Stimulated activated CD4-positive, alpha-beta T cell treated with anti-CD3 and anti-CD28 coated beads, Interleukin-15, amount 100 ng/mL, for 1 hour (primary cell): Measurements from ENCODE around the gene EFNB3.

ENCODE experiments used
- DNase-seq, 2 donors: peaks; one replicate each; pipeline ENCODE4 v3.0.0-alpha.2; 2020; ENCODE audit warnings: low read depth in 1 of 2, low spot score in 1 of 2

The EFNB3 gene

DNA sequence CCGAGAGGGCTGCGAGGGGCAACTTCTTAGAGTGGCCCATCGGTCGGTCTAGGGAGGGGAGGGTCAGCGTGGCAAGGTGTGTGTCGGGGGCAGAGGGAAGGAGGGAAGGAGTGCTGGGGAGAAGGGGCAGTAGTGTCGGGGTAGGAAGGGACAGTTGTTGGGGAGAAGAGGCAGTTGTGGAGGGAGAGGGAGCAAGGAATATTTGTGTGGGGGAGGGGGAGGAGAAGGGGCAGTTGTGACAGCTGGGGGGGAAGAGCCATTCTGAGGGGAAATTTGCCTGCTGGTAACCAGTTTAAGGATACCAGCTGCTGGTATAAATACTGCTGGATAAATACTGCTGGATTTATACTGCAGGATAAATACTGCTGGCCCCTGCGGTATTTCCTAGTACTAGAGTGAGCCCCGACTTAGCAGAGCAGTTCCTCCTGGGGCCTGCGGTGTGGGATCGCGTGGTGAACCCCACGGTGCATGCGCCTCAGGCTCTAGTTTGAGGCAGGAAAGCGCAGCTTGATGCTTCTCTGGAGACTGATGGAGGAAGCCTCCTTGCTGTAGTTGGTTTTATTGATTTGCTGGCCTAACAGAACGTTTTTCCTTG, 12.9 kb downstream of the EFNB3 start:
- no peak for DNase-seq

DNA sequence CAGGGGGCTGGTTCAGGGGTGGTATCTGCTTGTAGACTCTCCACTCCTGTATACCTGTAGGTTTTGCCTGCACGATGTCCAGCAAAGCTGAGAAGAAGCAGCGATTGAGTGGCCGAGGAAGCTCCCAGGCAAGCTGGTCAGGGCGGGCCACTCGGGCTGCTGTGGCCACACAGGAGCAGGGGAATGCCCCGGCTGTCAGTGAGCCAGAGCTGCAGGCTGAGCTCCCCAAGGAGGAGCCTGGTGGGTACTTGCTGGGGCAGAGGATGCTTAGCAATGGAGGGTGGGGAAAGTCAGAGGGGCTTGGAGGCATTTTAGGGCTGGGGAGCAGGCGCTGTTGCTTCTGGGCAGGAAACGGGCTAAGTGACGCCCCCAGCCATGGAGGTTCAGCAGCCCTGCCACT, 14.7 kb downstream of the EFNB3 start:
- DNase-seq: no peak

DNA sequence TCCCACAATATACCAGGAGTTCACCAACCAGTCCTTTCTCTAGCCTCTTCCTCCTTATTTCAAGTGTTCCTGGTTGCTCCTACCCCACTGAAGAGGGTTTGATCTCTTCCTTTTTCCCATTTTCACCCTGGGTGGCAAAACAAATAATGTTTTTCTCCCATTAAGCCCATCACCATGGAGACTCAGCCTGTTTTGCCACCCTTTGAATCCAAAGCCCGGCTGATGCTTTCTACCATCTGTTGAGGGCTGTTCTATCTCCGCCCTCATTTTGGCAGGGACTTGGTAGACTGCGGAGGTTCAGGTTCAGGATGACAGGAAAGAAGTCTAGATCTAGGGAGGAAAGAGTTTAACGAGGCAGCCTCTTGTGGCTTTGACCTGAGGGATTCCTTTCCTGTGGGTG, 15.1 kb downstream of the EFNB3 start:
- no peak for DNase-seq

DNA sequence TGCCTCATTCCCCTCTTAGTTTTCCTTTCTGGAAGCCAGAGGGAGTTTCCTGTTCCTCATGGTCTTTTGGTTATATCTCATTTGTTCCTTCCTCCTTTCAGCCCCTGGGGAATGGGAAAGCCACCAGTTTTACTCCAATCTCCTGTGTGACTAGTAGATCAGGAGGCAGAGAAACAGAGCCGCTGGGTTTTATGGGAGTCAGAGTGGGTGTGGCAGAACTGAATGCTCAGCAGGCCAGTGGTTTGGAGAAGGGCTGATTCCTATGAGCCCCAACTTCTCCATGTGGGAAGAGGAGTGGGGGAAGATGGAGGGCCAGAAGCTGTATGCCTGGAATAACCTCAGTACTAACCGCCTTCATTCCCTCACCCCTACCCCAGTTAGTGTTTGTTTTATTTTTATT, 16.6 kb downstream of the EFNB3 start:
- no peak for DNase-seq

DNA sequence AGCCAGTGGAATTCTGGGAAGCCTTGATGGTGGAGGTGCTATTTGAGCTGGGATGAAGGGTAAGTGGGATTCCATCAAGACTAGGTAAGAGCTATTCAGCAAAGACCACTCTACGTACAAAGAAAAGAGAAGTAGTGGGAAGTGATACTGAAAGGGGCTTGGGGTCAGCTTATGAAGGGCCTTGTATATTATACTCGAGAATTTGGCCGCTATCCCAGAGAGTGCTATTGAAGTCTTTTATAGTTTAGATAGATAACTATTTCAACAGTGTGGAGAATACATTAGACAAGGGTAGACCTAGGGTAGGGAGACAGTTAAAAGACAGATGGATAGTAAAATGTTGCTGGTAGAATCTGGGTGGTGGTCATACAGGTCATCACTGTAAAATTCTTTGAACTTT, 22.9 kb downstream of the EFNB3 start:
- DNase-seq: no peak

DNA sequence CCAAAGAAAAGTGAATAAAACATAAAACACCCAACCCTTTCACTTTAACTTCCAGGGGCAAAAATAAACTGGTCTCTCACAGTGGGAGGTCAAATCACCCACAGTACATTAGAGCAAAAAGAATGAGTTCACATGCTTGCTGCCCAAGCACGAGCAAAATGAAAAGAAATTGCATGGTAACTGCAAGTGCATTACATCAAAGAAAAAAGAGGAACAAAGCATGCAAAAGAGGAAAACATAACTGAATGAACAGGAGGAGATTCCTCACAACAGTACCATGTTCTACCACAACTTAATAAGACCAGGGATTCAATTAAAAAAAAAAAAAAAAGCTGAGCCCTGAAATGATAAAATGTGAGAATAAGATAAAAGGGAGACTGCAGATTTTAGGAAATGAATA, 24.8 kb downstream of the EFNB3 start:
- no peak for DNase-seq

DNA sequence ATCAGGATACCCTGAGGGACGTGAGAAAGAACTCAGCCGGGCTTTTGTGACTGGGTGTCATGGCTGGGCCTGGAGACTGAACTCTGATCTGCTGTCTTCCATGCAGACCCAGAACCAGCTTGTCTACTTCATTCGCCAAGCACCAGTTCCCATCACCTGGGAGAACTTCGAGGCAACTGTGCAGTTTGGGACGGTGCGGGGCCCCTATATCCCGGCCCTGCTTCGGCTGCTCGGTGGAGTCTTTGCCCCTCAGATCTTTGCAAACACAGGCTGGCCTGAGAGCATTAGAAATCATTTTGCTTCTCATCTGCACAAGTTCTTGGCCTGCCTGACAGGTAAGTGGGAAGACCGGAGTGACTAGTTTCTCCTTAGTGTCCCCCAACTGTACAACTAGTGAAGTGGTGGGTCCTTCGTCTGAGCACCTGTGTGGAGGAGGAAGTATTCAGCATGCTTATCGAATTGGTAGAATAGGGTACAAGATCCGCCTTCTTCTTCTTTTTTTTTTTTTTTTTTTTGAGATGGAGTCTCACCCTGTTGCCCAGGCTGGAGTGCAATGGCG, 28.1 kb downstream of the EFNB3 start:
- no peak for DNase-seq

DNA sequence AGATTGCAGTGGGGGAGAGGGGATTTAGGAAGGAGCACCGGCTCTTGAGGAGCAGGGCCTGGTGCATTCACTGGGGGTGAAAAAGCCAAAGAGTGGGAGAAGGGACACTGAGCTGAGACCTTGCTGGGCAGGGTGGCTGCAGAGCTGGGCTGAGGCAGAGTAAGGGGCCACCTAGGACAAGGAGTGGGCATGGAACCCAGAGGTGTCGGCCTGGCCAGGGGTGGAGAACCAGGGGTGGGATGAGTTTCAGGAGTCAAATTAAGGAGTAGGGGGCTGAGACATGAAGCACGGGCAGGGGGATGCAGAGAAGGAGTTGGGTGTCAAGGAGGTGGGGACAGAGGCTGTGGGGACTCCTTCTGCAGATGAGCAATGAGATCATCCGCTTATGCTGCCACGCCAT, 32.6 kb downstream of the EFNB3 start:
- DNase-seq: no peak

DNA sequence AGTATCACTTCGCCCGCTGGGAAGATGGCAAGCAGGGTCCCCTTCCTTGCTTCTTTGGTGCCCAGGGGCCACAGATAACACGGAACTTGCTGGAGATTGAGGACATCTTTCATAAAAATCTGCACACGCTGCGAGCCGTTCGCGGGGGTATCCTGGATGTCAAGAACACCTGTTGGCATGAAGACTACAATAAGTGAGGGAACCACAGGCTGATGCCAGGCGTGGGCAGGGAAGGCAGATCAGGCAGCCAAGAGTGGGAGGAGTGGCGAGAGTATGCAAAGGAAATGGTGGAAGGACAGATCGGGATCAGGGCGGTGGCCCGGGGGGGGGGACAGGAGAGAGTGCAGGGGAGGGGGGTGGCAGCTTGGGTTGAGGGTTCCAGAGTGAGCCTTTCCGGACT, 34.7 kb downstream of the EFNB3 start:
- DNase-seq: no peak

DNA sequence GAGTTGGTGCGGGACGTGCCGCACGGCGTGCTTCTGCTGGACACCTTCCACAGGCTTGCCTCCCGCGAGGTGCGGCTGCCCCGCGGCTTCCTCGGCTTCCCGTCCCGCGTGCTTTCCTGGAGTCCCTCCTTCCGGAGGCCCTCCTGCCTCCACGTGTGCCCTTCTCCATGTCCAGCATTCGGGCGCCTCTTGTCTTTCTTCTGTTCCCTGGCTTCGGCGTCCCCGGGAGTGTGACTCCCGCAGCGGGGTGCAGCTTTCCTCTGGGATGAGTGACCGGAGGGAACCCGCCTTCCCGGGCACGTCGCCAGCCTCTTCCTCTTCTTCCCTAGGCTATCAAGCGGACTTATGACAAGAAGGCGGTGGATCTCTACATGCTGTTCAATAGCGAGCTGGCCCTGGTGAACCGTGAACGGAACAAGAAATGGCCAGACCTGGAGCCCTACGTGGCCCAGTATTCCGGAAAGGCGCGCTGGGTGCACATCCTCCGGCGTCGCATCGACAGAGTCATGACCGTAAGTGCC, 35.5 kb downstream of the EFNB3 start:
- DNase-seq: no peak

DNA sequence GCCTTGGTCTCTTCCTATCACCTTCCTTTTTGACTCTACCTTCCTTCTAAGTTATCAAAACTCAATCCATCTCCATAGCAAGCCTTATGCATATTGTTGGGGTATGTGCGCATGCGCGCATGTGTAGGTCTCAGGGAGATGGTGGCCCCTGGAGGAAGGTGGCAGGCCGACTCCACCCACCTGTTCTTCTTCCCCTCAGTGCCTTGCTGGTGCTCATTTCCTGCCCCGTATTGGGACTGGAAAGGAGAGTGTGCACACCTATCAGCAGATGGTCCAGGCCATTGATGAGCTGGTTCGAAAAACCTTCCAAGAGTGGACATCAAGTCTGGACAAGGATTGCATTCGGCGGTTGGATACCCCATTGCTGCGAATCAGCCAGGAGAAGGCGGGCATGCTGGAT, 37.7 kb downstream of the EFNB3 start:
- no peak for DNase-seq

DNA sequence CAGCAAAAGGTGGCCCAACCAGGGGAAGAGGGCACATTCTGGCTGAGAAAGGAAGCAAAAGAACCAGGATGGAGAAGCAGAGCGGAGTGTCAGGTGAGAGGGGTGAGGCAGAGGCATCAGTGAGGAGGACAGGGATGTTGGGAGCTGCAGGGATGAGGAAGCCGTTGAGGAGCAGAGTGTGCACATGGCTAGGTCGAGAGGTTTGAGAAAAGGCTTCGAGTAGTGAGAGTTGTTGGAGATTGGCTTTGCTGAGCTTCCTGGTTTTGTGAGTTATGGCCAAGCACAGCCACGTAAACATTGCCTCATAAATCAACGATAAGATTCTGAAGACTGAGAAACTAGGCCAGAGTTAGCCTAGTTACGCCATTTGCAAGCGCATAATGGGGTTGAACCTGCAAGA, 39.4 kb downstream of the EFNB3 start:
- DNase-seq: no peak

DNA sequence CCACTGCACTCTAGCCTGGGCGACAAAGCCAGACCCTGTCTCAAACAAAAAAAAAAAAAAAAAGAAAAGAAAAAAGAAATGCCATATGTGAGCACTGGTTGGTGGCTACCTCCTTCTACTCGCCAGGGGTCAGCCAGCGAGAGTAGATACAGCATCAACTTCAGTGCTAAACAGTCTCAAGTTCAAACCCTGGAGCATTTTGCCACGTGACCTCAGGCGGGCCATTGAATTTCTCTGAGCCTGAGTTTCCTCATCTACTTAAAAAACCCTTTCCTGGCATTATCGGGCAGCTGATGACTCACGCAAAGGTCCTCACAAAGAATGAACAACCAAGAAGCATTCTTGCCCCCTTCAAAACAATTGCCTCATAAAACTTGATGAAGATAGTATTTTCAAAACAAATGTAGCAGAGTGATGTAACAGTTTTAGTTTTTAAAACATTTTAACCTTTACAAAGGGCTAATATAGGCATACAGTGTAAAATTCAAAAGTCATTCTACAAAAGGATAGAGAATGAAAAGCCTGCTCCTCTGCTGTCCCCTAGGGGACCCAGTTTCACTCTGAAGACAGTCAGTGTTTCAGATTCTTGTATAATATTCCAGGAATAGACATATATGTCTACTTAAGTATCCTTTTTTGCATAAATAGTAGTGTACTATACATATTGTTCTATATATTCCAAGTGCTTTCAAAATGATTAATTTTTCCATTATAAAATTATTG, 40.9 kb downstream of the EFNB3 start:
- no peak for DNase-seq

DNA sequence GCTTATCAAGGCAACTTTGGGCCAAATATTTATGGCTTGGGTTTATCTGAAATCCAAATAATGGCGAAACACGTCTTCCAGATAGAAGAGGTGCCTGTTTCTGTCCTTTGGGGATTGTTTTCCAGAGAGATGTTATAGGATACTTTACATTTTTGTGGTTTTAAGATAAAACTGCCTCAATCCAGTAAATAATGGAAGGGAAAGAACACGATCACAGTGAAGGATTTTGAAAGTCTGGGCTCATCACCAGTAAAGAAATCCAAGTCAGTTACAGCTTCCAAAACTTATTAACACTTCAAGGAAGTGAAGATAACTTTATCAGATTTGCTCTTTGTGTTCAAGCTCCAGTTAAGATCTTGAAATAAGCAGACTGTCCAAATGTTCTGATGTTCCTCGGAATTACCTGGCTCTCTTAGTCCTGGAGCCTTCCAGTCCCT, 42.7 kb downstream of the EFNB3 start:
- DNase-seq: no peak

DNA sequence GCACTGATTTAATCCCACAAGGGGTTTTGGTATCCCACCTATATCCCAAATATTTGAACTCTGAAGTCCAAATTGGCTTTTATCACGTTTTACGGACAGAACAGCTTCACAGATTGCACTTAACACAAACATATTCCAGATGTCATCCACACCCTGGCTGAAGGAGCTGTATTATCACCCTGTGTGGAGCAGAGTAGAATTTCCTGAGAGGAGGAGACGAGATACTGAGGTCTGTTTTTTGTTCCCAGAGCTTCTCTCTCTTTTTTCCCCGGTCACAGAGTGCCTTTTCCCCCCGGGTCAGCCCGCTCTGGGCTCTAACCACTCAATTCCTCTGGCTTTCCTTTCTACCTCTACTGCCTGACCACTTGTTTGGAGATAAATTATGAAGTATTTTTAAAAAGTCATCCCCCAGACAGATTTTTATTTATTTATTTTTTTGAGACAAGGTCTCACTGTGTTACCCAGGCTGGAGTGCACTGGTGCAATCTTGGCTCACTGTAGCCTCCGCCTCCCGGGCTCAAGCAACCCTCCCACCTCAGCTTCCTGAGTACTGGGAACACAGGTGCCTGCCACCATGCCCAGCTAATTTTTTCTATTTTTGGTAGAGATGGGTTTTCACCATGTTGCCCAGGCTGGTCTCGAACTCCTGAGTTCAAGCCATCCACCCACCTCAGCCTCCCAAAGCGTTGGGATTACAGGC, 43.2 kb downstream of the EFNB3 start:
- no peak for DNase-seq

DNA sequence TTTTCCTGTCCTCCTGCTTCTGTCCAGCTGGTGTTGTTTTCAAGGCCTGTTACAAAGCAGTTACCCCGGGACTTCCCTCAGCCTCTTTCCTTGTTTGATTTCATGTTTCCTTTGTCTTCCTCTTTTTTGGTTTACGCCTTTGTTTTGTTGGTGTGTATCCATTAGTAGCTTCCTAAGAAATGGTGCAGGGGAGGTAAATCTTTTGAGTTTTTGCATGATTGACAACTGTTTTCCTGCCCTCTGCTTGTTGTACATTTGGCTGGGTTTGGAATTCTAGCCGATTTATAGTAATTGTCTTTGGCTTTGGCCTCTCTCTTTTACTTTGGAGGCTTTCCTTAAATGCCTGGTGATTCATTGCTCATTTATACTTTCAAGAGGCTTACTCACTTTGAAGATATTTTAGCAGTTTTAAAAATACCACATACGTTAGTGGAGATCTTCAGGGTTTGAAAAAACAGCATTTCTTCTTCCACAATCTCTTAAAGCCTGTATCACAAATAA, 45.4 kb downstream of the EFNB3 start:
- no peak for DNase-seq

DNA sequence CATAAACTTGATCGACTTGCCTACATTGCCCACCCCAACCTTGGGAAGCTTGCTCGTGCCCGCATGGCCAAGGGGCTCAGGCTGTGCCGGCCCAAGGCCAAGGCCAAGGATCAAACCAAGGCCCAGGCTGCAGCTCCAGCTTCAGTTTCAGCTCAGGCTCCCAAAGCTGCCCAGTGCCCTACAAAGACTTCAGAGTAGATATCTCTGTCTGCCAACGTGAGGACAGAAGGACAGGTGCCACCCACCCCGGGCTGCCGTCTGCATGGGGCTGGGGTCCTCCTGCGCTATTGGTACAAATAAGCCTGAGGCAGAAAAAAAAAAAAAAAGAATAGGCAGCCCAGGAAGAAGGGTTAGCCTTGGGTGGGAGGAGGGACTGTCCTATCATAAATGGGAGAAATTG, 49.7 kb downstream of the EFNB3 start:
- DNase-seq: no peak

DNA sequence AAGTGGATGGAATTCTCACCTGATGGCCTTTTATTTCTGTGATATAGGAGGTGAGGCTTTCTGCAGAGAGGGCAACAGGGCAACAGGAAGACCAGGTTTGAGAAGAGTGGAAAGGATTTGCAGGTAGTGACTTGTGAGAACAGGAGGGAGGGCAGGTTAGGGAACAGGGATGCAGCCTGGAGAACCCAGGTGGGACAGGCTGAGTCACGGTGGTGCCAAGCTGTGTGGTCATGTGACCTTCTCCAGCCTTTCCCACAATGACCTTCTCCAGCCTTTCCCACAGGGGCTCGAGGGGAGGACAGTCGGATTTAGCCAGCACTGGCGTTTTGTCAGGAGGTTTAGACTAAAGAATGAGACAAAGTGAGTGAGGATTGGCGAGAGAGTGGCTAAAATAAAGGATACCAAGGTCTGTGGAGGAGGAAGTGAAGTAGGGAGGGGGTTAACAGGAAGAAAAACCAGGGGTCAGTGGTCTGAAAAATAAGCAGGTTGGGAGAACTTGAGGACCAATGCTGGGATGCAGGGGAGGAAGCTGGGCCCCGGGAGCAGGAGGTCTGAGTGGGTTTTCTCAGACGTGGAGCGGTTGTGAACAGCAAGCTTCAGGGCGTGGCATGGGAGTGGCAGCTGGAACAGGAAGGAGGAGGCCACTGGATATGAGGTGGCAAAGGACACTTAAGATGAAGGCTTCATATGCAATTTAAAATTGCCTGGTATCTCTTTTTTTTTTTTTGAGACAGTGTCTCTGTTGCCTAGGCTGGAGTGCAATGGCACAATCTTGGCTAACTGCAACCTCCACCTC, 50.3 kb downstream of the EFNB3 start:
- no peak for DNase-seq

DNA sequence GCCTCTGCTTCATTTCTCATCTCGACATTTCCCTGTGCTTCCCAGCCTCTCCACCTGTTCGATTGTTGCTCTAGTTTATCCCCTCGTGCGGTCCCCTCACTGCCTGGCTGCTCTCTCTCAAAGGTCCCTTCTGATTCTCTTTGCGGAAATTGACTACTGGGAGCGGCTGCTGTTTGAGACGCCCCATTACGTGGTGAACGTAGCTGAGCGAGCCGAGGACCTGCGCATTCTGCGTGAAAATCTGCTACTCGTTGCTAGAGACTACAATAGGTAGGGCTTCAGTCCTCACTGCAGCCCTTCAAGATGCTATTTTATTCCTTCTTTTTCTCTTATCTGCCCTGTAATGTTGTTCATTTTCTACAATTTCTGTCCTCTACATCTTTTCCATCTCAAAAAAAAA, 52.0 kb downstream of the EFNB3 start:
- DNase-seq: no peak
